ENCODE data around the gene FAM240B.

GRCh38 chr9:38652486-38652885 is 67.4 kb downstream of the FAM240B start:
- no peak for TF ChIP-seq CTCF (conservative IDR thresholded peaks at IDR 0.05 in 1 of 2, IDR thresholded peaks at IDR 0.05 in 1 of 2; ENCODE audit: extremely low read depth in 1 of 2, insufficient read depth in 1 of 2, low read depth in 1 of 2, low read length in 2 of 2)
- no peak for TF ChIP-seq EZH2 (IDR thresholded peaks at IDR 0.05; ENCODE audit: borderline replicate concordance, low read length)
